HG03139 (cell line): ENCODE measurements around the gene SYCE1L.
"Not testable (repeated sequence)": the region's sequence is repeated elsewhere in the genome, so short reads cannot be mapped to it uniquely, and the experiment has no call there.

Experiments used
- ATAC-seq: cut with Tn5 transposase; IDR thresholded peaks from one replicate; pipeline ENCODE4 v1.9.1; 2021; ENCODE audit not compliant: unreplicated experiment

Gene SYCE1L

DNA sequence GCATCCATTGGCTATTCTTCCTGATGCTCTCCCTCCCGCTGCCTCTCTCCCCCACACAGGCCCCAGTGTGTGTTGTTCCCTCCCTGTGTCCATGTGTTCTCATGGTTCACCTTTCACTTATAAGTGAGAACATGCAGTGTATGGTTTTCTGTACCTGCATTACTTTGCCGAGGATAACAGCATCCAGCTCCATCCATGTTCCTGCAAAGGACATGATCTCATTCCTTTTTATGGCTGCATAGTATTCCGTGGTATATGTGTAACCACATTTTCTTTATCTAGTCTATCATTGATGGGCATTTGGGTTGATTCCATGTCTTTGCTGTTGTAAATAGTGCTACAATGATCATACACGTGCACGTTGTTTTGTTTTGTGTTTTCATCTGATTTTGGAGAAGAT is 43.3 kb downstream of the SYCE1L start:
- not testable (repeated sequence) for ATAC-seq

DNA sequence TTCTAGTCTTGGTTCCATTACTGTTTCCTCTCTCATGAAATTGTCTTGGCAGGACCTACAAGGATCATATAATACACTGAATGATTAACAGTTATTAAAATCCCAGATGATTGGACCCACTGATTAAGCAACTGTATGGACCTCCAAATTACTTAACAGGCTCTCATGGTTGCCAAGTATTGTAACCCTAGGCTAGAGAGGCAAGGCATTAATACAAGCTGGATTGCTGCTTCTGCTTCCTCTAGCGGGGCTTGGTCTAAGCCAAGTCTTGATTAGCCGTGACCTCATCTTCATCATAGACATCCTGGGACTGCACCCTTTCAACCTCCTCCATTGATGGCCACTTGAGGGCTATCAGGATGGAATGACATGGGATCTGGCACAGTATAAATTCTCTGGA is 46.9 kb downstream of the SYCE1L start:
- ATAC-seq = no peak

- no peak for ATAC-seq
Measured at GRCh38 chr16:77250400-77250799, 51.2 kb downstream of the SYCE1L start.
